ENCODE measurements around the gene GFOD1.

DNA sequence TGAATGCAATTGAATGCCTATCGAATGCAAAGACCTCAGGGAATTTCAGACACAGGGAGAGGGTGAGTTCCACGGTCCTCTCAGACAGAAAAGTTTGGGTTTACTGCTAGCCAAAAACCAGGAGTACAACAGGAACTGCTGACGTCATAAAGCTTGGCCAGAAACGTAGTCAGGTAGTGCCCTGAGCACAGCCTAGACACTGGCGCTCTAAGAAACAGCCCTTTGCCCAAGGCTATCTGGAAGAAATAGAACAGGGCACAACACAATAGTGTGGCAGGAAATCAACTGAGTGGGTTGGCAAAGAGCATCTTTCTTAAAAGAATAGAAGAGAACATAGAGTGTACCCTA is 58.0 kb downstream of the GFOD1 start:
- TF ChIP-seq NR3C1 (IDR thresholded peaks at IDR 0.05) (no peak), MAFK (IDR thresholded peaks at IDR 0.05; ENCODE audit: partially characterized antibody) (no peak), POLR2A (IDR thresholded peaks at IDR 0.05; ENCODE audit: low read length) (no peak), MAZ (IDR thresholded peaks at IDR 0.05; ENCODE audit: borderline replicate concordance, low read depth, low read length) (no peak), RARB (CRISPR knock-in tag; IDR thresholded peaks at IDR 0.05) (no peak), EP300 (IDR thresholded peaks at IDR 0.05) (no peak), NFE2L2 (conservative IDR thresholded peaks at IDR 0.05; ENCODE audit: low read length) (no peak), RAD21 (conservative IDR thresholded peaks at IDR 0.05 in 1 of 2, IDR thresholded peaks at IDR 0.05 in 1 of 2) (no peak), SMC3 (IDR thresholded peaks at IDR 0.05) (no peak), RCOR1 (IDR thresholded peaks at IDR 0.05; ENCODE audit: low read depth, low read length) (no peak), ZNF302 (CRISPR knock-in tag; IDR thresholded peaks at IDR 0.05) (no peak)
- TF ChIP-seq, protein P1, sequence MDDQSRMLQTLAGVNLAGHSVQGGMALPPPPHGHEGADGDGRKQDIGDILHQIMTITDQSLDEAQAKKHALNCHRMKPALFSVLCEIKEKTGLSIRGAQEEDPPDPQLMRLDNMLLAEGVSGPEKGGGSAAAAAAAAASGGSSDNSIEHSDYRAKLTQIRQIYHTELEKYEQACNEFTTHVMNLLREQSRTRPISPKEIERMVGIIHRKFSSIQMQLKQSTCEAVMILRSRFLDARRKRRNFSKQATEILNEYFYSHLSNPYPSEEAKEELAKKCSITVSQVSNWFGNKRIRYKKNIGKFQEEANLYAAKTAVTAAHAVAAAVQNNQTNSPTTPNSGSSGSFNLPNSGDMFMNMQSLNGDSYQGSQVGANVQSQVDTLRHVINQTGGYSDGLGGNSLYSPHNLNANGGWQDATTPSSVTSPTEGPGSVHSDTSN (IDR thresholded peaks at IDR 0.05), result no peak
- TF ChIP-seq, protein P2, sequence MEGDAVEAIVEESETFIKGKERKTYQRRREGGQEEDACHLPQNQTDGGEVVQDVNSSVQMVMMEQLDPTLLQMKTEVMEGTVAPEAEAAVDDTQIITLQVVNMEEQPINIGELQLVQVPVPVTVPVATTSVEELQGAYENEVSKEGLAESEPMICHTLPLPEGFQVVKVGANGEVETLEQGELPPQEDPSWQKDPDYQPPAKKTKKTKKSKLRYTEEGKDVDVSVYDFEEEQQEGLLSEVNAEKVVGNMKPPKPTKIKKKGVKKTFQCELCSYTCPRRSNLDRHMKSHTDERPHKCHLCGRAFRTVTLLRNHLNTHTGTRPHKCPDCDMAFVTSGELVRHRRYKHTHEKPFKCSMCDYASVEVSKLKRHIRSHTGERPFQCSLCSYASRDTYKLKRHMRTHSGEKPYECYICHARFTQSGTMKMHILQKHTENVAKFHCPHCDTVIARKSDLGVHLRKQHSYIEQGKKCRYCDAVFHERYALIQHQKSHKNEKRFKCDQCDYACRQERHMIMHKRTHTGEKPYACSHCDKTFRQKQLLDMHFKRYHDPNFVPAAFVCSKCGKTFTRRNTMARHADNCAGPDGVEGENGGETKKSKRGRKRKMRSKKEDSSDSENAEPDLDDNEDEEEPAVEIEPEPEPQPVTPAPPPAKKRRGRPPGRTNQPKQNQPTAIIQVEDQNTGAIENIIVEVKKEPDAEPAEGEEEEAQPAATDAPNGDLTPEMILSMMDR (IDR thresholded peaks at IDR 0.05), result no peak
- TF ChIP-seq, protein P3, sequence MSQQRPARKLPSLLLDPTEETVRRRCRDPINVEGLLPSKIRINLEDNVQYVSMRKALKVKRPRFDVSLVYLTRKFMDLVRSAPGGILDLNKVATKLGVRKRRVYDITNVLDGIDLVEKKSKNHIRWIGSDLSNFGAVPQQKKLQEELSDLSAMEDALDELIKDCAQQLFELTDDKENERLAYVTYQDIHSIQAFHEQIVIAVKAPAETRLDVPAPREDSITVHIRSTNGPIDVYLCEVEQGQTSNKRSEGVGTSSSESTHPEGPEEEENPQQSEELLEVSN (IDR thresholded peaks at IDR 0.05; ENCODE audit: borderline replicate concordance, low read depth), result no peak

Measured in A549 (cell line).